Activated CD4-positive, alpha-beta T cell treated with anti-CD3 and anti-CD28 coated beads, Interleukin-2, amount 10 ng/mL, durations not matched to agents 7 days and 5 days (primary cell): ENCODE results near the gene TLCD5. TPM values are rescaled to one million over a fixed set of nuclear protein-coding genes. Genes with fewer than 3 reads are reported as not detected.

Experiments
- CTCF ChIA-PET: fragments of 350-600 bp; sonication (Branson Sonifier 250); formaldehyde crosslinking; loops from one replicate; lab custom pipeline; 2021; ENCODE audit warnings: antibody characterized with exemption; lab: Charles Lee
- POLR2A ChIA-PET: fragments of 350-600 bp; sonication (Branson Sonifier 250); formaldehyde crosslinking; loops from one replicate; lab custom pipeline; 2021; ENCODE audit warnings: antibody characterized with exemption; lab: Charles Lee
- DNase-seq: peaks from one replicate; pipeline ENCODE4 v3.0.0-alpha.2; 2020
- H3K27ac Mint-ChIP-seq: one replicate; pipeline ENCODE4 v1.8.0; 2021; ENCODE audit warnings: mild to moderate bottlenecking, moderate library complexity, mixed read lengths
- H3K27me3 Mint-ChIP-seq: one replicate; pipeline ENCODE4 v1.8.0; 2021; ENCODE audit warnings: mixed read lengths
- H3K36me3 Mint-ChIP-seq: one replicate; pipeline ENCODE4 v1.8.0; 2021; ENCODE audit warnings: low read depth, mixed read lengths
- H3K4me1 Mint-ChIP-seq: one replicate; pipeline ENCODE4 v1.8.0; 2021; ENCODE audit warnings: mixed read lengths
- H3K4me3 Mint-ChIP-seq: one replicate; pipeline ENCODE4 v1.8.0; 2021; ENCODE audit warnings: mild to moderate bottlenecking, moderate library complexity, mixed read lengths
- H3K9me3 Mint-ChIP-seq: one replicate; pipeline ENCODE4 v1.8.0; 2021; ENCODE audit warnings: mixed read lengths
- total RNA-seq, 2 experiments: library from RNA; stranded (reverse); gene quantifications; one replicate each; pipeline ENCODE4 v1.2.3, GENCODE V29; 2021

The TLCD5 gene
- total RNA-seq, 2 experiments from 2014 or later: 0.19 to 0.42 TPM

DNA sequence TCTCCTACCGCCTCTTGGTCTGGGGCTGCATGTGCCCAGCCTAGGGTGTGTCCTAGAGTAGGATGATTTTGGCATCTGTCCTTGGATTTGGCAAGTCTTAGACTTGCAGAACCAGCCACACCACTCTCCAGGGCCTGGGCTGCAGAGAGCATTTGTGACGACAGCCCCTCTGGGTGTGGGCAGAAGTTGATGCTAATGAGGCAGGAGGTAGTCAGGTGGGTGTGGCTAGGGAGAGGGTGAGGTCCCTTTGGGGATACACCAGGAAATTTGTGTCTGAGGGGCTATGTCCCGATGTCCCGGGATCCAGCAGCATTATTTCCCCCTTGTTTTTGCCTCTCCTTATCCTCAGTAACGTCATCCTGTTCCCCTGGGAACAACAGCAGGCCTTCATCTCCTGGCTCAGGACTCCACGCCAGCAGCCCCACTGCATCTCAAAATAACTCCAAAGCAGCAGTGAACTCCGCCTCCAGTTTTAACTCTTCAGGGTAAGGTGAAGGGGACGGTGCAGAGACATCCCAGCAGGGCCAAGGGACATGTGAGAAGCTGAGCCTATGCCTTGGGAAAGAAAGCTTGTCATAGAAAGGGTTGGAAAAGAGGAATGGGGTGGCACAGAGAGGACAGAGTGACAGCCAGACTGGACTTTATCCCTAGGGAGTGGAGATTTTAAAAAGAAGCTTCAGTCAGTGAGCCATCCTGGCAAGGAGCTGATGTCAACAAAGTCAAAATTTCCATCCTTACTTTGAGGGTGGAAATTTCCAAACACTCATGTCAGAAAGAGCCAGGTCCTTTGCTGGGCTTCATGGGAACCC, 8.0 kb upstream of the TLCD5 start:
- no peak overlapping the region for H3K4me3 Mint-ChIP-seq
- H3K27ac Mint-ChIP-seq: no peak overlapping the region
- CTCF ChIA-PET: interaction anchor here (0.9 to 1.7 kb wide), 2 partner anchors 14 kb away, joined by 4 to 6 read pairs; no protein-coding TSS in a partner anchor
- no peaks in the 10 kb centered on the region for H3K36me3 Mint-ChIP-seq
- H3K27me3 Mint-ChIP-seq: peaks cover 36% of the 10 kb centered on the region
- H3K9me3 Mint-ChIP-seq: no peaks in the 10 kb centered on the region
- DNase-seq: no peak
- H3K4me1 Mint-ChIP-seq: no peaks in the 10 kb centered on the region
- POLR2A ChIA-PET: no interaction called here

DNA sequence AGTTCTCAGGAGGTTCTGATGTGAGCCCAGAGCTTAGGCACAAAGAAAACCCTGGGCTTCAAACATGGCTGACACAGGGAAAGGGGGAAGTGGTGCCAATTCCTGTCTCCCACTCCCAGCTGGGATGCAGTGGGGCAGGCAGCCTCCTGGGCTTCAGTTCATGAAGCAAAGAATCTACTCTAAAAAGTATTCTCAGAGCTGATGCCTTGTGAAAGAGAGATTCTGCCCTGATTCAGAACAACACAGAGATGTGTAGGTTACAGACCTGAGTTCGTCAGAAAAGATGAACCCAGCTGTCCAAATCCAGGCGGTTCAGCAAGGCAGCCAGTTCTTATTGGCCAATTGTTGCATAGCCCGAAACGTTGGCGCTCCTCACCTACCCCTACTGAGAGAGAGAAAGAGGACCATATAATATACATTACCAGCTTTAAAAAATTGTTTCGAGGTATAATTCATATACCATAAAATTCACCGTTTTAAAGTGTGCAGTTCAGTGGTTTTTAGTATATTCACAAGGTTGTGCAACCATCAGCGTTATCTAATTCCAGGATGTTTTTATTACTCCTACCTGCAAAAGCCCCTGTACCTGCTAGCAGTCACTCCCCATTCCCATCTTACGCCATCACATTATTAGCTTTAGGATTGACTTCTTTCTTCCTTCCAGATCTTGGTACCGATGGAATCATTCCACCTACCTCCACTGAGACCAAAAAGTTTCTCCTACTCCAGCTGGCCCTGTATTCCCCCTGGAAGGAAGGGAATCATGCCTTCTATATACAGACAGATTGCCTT, 7.2 kb upstream of the TLCD5 start:
- Mint-ChIP-seq H3K9me3 (no peaks in the 10 kb centered on the region), H3K27ac (no peak overlapping the region), H3K27me3 (peaks cover 30% of the 10 kb centered on the region), H3K4me3 (no peak overlapping the region), H3K36me3 (no peaks in the 10 kb centered on the region), H3K4me1 (no peaks in the 10 kb centered on the region)
- ChIA-PET CTCF (interaction anchor here (1.7 kb wide), 1 partner anchor 15 kb away, joined by 6 read pairs; no protein-coding TSS in a partner anchor), POLR2A (no interaction called here)
- no peak for DNase-seq

DNA sequence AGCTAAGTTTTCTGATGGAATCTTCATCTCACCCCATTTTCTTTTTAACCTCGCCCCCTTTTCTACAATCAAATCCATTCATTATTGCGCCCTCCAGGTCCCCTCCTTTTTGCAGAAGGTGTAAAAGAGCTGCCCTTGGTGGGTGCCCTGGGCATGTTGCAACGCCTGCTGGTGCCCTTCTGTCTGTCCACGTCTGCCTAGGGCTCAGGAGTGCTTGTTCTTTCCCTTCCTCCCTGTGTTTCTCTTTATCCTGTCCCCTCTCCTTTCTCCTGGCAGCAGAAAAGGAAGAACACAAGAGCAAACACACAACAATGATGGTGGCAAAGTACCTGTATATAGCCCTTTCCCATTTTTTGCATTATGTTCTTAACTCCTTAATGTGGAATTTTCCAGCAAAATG, 6.2 kb upstream of the TLCD5 start:
- POLR2A ChIA-PET: no interaction called here
- peaks cover 39% of the 10 kb centered on the region for H3K27me3 Mint-ChIP-seq

DNA sequence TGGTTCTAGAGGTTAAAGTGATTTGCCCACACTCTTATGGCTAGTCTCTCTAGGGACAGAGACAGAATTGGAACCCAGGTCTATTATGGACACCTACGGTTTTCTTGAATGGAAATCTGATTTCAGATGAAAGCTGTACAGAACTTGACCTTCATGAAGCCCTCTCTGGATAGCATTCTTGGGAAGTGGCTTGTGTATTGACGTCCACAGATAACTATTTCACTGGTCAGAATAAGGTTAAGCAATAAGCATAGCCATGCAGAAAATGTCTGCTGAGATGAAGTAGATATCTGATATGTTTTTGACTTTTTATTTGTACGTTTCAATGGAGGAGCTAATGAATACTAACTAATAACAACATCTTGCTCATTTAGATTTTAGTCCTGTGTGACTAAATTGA, 1.1 kb downstream of the TLCD5 start:
- Mint-ChIP-seq H3K4me3 (no peak overlapping the region), H3K27me3 (peaks cover 60% of the 10 kb centered on the region), H3K36me3 (no peaks in the 10 kb centered on the region), H3K4me1 (peaks cover 22% of the 10 kb centered on the region), H3K9me3 (no peaks in the 10 kb centered on the region), H3K27ac (no peak overlapping the region)
- POLR2A ChIA-PET: no interaction called here
- DNase-seq: no peak
- CTCF ChIA-PET: interaction anchor here (1.0 kb wide), 1 partner anchor 8 kb away, joined by 3 read pairs; no protein-coding TSS in a partner anchor

More for the DNA sequence above, 6.2 kb upstream of the TLCD5 start:
- Mint-ChIP-seq H3K36me3 (no peaks in the 10 kb centered on the region), H3K27ac (no peak overlapping the region), H3K4me3 (no peak overlapping the region), H3K4me1 (no peaks in the 10 kb centered on the region), H3K9me3 (no peaks in the 10 kb centered on the region)
- DNase-seq: no peak
- CTCF ChIA-PET: interaction anchor here (1.7 kb wide), 1 partner anchor 16 kb away, joined by 6 read pairs; no protein-coding TSS in a partner anchor

DNA sequence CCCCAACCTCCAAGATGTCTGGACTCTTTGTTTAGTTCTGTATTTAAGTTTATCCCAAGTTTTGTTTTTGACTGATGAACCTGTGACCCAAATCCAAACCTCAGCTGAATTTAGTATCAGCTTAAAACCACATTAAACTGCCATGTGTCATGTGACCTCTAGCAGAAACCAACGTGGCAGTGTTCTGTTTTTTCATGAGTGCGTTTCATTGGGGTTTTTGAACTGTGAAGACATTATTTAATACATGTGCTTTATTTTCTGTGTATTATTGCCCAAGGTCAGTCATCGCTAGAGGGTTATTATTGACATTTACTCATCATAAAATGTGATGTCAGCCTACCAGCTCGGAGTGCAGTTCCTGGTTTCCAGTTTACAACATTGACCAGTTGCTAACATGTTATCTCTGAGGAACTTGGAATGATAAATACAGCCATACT, 1.8 kb downstream of the TLCD5 start:
- CTCF ChIA-PET: interaction anchor here (1.0 kb wide), 1 partner anchor 8 kb away, joined by 3 read pairs; no protein-coding TSS in a partner anchor
- peaks cover 64% of the 10 kb centered on the region for H3K27me3 Mint-ChIP-seq
- DNase-seq: no peak

DNA sequence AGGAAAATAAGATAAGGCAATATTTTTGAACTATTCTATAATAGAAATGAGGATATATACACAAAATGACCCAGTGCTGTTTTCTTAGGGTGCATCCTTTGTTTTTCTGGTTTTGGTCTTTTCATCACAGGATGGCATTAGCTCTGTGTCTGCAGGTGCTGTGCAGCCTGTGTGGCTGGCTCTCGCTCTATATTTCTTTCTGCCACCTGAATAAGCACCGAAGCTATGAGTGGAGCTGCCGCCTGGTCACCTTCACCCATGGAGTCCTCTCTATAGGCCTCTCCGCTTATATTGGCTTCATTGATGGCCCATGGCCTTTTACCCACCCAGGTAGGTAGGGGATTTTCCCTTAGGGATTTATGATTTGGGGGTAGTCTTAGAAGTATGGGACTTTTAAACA, 2.2 kb downstream of the TLCD5 start:
- no peak for DNase-seq
- Mint-ChIP-seq H3K4me3 (no peak overlapping the region), H3K9me3 (no peaks in the 10 kb centered on the region), H3K27me3 (peaks cover 68% of the 10 kb centered on the region), H3K36me3 (no peaks in the 10 kb centered on the region), H3K4me1 (peaks cover 22% of the 10 kb centered on the region), H3K27ac (no peak overlapping the region)
- POLR2A ChIA-PET: no interaction called here
- CTCF ChIA-PET: interaction anchor here (1.0 kb wide), 1 partner anchor 7 kb away, joined by 3 read pairs; no protein-coding TSS in a partner anchor

More for the DNA sequence above, 1.8 kb downstream of the TLCD5 start:
- Mint-ChIP-seq H3K36me3 (no peaks in the 10 kb centered on the region), H3K4me1 (peaks cover 22% of the 10 kb centered on the region), H3K9me3 (no peaks in the 10 kb centered on the region), H3K4me3 (no peak overlapping the region), H3K27ac (no peak overlapping the region)
- POLR2A ChIA-PET: no interaction called here

DNA sequence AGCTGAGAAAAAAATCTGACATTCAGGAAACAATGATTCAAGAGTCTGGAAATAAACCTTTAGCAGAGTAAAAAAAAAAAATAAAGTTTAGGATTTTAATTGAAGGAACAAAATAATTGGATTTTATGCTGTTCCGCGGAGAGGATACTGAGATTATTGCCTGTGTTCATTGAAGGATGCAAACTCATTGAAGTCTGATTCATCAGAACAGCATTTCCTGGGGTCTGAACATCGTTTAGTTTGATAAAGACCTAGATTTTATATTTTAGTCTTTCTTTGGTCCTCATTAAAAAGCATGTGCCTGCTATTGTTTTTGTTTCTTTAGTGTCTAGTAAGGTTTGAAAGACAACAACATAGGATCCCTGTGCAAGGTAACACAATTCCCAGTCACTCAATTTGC, 4.5 kb downstream of the TLCD5 start:
- Mint-ChIP-seq H3K27me3 (peaks cover 65% of the 10 kb centered on the region), H3K27ac (no peak overlapping the region), H3K36me3 (no peaks in the 10 kb centered on the region), H3K4me3 (no peak overlapping the region), H3K9me3 (no peaks in the 10 kb centered on the region), H3K4me1 (peaks cover 22% of the 10 kb centered on the region)
- ChIA-PET POLR2A (no interaction called here), CTCF (no interaction called here)
- no peak for DNase-seq

DNA sequence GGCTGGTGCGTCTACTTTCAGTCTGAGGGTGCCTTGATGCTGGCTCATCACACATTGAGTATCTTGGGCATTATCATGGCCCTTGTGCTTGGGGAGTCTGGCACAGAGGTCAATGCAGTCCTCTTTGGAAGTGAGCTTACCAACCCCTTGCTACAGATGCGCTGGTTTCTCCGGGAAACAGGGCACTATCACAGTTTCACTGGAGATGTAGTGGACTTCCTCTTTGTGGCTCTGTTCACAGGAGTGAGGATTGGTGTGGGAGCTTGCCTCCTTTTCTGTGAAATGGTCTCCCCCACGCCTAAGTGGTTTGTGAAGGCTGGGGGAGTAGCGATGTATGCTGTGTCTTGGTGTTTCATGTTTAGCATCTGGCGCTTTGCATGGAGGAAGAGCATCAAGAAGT, 4.9 kb downstream of the TLCD5 start:
- Mint-ChIP-seq H3K27ac (no peak overlapping the region), H3K36me3 (no peaks in the 10 kb centered on the region), H3K9me3 (no peaks in the 10 kb centered on the region), H3K4me1 (peaks cover 21% of the 10 kb centered on the region), H3K4me3 (no peak overlapping the region), H3K27me3 (peaks cover 64% of the 10 kb centered on the region)
- CTCF ChIA-PET: no interaction called here
- POLR2A ChIA-PET: no interaction called here
- DNase-seq: no peak

DNA sequence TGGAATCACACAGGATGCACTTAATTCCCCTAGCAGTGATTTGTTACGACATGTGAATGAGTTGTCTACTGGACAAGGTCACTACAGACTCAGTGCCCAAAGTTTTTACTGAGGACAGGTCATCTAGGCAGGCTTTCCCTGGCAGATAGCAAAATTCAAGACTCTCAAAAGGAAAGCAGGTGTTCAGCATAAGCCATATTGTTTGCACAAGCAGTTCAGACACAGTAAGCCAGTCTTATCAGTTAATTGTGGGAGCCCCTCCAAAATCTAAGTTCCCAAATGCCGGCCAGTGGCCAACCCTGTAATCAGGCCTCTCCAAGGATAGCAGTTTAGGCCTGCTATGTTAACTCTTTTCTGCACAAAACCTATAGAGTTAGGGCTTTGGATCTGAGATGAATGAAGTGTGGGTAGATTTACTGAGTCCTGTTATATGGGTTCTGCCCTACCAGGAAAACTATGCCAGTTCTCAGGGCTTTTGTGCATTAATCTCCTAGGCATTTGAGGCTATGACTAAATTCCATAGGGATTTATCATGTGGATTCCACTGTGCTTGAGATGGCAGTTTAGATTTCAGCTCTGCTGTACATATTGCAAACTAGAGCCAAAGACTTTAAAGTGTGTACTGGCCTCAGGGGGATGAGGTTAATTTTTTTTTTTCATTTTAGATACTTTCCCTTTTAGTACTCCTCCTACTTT, 6.3 kb downstream of the TLCD5 start:
- Mint-ChIP-seq H3K27ac (no peak overlapping the region), H3K4me1 (peaks cover 17% of the 10 kb centered on the region), H3K9me3 (no peaks in the 10 kb centered on the region), H3K36me3 (no peaks in the 10 kb centered on the region), H3K27me3 (peaks cover 58% of the 10 kb centered on the region), H3K4me3 (no peak overlapping the region)
- POLR2A ChIA-PET: no interaction called here
- no peak for DNase-seq
- CTCF ChIA-PET: no interaction called here

DNA sequence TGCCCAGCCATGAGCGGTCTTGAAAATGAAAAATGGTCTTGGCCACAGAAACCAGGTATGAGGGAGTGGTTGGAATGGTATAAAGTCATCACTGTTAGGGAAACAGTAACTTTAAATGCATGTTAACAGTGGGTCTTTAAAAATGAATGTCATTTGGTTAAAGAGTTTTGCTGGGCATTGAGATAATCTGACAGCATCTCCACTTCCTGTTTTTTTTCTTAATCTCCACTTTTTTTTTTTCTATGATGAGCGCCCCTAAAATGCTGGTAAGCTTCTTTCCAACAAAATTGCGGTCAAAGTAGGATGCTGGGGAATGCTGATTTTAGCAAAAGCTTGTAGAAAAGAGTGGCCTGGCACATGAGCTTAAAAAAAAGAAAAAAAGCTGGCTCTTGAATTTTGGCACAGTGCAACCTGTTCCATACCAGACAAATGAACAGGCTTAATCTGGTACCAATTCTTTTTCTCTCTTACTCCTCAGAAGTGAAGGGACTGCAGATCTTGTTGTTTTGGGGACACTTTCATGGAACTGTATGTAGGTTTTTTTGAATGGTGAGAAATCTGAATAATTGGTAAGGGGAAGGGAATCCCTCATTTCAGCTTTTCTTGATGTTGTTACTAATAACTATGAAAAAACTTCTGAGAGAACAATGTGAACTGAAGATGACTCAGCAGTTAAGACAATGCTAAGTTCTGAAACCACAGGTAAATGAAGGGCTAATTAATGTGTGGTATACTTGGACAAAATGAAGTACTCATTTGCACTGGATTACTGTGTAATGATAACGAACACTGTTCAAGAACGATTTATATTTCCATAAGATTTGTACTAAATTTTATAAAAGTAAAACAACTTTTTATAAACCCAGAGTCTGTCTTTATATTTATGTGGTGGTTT, 8.0 kb downstream of the TLCD5 start:
- H3K9me3 Mint-ChIP-seq: no peaks in the 10 kb centered on the region
- H3K4me3 Mint-ChIP-seq: no peak overlapping the region

DNA sequence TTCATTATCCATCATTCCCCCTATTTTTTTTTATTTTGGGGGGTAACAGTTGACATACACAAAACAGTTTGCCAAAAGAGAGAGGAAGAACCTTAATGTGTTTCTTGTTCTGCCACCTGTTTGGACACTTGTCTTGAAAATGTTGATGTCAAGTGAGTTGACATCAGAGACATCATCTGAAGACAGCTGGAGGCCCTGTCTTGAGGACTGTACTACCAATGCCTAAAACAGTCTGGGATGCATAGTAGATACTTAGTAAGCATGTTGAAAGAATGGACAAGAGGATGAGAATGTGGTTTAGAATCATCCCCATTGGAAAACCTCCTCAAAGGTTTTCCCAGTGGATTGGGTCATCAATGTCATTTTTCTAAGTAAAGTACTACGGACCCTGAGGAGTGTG, 8.7 kb downstream of the TLCD5 start:
- H3K27ac Mint-ChIP-seq: no peak overlapping the region
- no peaks in the 10 kb centered on the region for H3K9me3 Mint-ChIP-seq
- H3K27me3 Mint-ChIP-seq: peaks cover 60% of the 10 kb centered on the region
- peaks cover 22% of the 10 kb centered on the region for H3K4me1 Mint-ChIP-seq
- H3K36me3 Mint-ChIP-seq: no peaks in the 10 kb centered on the region
- DNase-seq: no peak
- no peak overlapping the region for H3K4me3 Mint-ChIP-seq
- CTCF ChIA-PET: interaction anchor here (0.7 to 1.3 kb wide), 5 partner anchors 7 to 31 kb away, joined by 3 to 6 read pairs (median 3); partner anchors contain the start of gene TLCD5
- POLR2A ChIA-PET: no interaction called here

More for the DNA sequence above, 8.0 kb downstream of the TLCD5 start:
- POLR2A ChIA-PET: no interaction called here
- CTCF ChIA-PET: no interaction called here
- Mint-ChIP-seq H3K27ac (no peak overlapping the region), H3K27me3 (peaks cover 58% of the 10 kb centered on the region), H3K36me3 (no peaks in the 10 kb centered on the region), H3K4me1 (peaks cover 18% of the 10 kb centered on the region)
- no peak for DNase-seq
